ENCODE measurements around the gene TUG1. TPM values are rescaled to one million over a fixed set of nuclear protein-coding genes. Genes with fewer than 3 reads are reported as not detected.

TUG1 gene
- total RNA-seq, 1 donor from 2014 or later: 93.2 TPM

DNA sequence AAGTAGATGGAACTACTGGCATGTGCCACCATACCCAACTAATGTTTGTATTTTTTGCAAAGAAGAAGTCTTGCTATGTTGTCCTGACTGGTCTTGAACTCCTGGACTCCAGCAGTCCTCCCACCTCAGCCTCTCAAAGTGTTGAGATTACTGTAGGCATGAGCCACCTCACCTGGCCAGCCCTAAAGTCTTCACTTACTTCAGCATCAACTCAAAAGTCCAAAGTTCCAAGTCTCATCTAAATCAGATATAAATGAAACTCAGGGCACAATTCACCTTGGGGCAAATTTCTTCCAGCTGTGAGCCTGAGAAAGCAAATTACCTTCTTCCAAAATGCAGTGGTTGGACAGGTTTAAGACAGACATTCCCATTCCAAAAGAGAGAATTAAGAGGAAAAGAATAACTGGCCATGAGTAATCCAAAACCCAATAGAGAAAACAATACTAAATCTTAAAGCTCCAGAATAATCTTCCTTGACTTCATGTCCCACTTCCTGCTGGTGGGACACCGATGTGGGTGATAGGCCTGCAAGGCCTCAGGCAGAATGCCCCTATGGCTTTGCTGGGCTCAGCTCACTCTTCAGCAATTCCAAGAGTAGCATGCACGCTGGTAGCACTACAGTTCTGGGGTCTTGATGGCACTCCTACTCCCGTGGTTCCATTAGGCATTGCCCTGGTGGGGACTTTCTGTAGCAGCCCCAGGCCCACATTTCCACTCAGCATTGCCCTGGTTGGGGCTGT lies 50.3 kb downstream of the TUG1 start:
- H3K27me3 Mint-ChIP-seq (ENCODE audit: unreplicated experiment): peaks cover 6% of the 10 kb centered on the region
- TF ChIP-seq, protein P1, sequence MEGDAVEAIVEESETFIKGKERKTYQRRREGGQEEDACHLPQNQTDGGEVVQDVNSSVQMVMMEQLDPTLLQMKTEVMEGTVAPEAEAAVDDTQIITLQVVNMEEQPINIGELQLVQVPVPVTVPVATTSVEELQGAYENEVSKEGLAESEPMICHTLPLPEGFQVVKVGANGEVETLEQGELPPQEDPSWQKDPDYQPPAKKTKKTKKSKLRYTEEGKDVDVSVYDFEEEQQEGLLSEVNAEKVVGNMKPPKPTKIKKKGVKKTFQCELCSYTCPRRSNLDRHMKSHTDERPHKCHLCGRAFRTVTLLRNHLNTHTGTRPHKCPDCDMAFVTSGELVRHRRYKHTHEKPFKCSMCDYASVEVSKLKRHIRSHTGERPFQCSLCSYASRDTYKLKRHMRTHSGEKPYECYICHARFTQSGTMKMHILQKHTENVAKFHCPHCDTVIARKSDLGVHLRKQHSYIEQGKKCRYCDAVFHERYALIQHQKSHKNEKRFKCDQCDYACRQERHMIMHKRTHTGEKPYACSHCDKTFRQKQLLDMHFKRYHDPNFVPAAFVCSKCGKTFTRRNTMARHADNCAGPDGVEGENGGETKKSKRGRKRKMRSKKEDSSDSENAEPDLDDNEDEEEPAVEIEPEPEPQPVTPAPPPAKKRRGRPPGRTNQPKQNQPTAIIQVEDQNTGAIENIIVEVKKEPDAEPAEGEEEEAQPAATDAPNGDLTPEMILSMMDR (IDR thresholded peaks at IDR 0.05): no peak
- no peak overlapping the region for H3K27ac Mint-ChIP-seq (ENCODE audit: unreplicated experiment)
- no peak for DNase-seq (ENCODE audit: extremely low spot score, unreplicated experiment)
- no peaks in the 10 kb centered on the region for H3K4me1 Mint-ChIP-seq (ENCODE audit: unreplicated experiment)
- no peaks in the 10 kb centered on the region for H3K36me3 Mint-ChIP-seq (ENCODE audit: unreplicated experiment)
- H3K9me3 Mint-ChIP-seq (ENCODE audit: unreplicated experiment): peaks cover 5% of the 10 kb centered on the region
- no peak overlapping the region for H3K4me3 Mint-ChIP-seq (ENCODE audit: unreplicated experiment)

DNA sequence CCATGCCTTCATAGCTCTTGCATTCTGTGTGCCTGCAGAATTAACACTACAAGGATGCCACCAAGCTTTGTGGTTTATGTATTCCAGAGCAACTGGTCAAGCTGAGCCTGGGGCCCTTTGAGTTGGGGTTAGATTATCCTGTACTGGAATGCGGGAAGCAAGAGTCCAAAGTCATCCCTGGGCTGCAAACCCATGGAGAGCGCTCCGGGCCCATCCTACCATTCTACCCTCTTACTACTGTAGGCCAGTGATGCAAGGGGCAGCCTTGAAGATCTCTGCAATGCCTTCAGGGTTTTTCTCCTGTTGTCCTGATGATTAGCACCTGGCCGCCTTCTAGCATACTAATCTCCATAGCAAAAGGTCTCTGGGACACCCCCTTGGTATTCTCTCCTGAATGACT lies 51.3 kb downstream of the TUG1 start:
- H3K36me3 Mint-ChIP-seq (ENCODE audit: unreplicated experiment): no peaks in the 10 kb centered on the region
- peaks cover 5% of the 10 kb centered on the region for H3K9me3 Mint-ChIP-seq (ENCODE audit: unreplicated experiment)
- peaks cover 4% of the 10 kb centered on the region for H3K27me3 Mint-ChIP-seq (ENCODE audit: unreplicated experiment)
- no peak for DNase-seq (ENCODE audit: extremely low spot score, unreplicated experiment)
- no peak overlapping the region for H3K27ac Mint-ChIP-seq (ENCODE audit: unreplicated experiment)
- H3K4me1 Mint-ChIP-seq (ENCODE audit: unreplicated experiment): no peaks in the 10 kb centered on the region
- H3K4me3 Mint-ChIP-seq (ENCODE audit: unreplicated experiment): no peak overlapping the region
- TF ChIP-seq, protein P1 (IDR thresholded peaks at IDR 0.05): no peak

DNA sequence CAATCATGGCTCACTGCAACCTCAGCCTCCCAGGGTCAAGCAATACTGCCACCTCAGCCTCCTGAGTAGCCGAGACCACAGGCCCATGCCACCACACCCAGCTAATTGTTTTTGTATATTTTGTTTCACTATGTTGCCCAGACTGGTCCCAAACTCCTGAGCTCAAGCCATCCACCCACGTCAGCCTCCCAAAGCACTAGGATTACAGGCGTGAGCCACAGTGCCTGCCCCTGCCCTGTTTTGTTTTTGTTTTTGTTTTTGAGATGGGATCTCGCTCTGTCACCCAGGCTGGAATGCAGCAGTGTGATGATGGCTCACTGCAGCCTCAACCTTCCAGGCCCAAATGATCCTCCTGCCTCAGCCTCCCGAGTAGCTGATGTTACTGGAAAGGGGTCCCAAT lies 53.5 kb downstream of the TUG1 start:
- TF ChIP-seq, protein P1 (IDR thresholded peaks at IDR 0.05): no peak
- Mint-ChIP-seq H3K36me3 (ENCODE audit: unreplicated experiment) (no peaks in the 10 kb centered on the region), H3K27me3 (ENCODE audit: unreplicated experiment) (no peaks in the 10 kb centered on the region), H3K9me3 (ENCODE audit: unreplicated experiment) (peaks cover 3% of the 10 kb centered on the region), H3K4me1 (ENCODE audit: unreplicated experiment) (no peaks in the 10 kb centered on the region), H3K27ac (ENCODE audit: unreplicated experiment) (no peak overlapping the region), H3K4me3 (ENCODE audit: unreplicated experiment) (no peak overlapping the region)
- DNase-seq (ENCODE audit: extremely low spot score, unreplicated experiment): no peak

Other genes starting within 250 kb of the TUG1 start
- 26.9 and 29.1 TPM in 2 replicates for gene MORC2, start 491 bp upstream of the TUG1 start, total RNA-seq
- gene SMTN, start 112.1 kb downstream of the TUG1 start, total RNA-seq: 27.2 and 31.8 TPM in 2 replicates
- gene SELENOM, start 138.3 kb downstream of the TUG1 start, total RNA-seq: 176 and 186 TPM in 2 replicates
- gene INPP5J, start 153.7 kb downstream of the TUG1 start, total RNA-seq: 3.0 and 3.5 TPM in 2 replicates
- 0.13 TPM in 1 of 2 replicates, not detected in the other for gene PLA2G3, start 171.2 kb downstream of the TUG1 start, total RNA-seq
- 32.7 and 34.0 TPM in 2 replicates for gene RNF185, start 190.9 kb downstream of the TUG1 start, total RNA-seq
- gene LIMK2, start 243.0 kb downstream of the TUG1 start, total RNA-seq: 49.8 and 53.9 TPM in 2 replicates